Measurements from ENCODE around the gene FKBP14.

DNA sequence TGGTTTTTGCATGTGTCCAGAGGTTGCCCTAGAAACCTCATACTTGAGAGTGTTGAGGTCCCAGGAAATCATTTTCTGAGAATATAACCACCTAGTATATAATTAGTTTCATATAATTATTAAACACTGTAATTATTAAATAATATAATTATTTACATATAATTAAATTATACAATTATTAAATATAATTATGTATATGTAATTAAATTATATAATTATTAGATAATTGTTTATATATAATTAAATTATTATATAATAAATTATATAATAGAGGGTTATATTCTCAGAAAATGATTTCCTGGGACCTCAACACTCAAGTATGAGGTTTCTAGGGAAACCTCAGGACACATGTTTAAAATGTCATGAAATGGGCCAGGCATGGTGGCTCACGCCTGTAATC lies 64.5 kb downstream of the FKBP14 start:
- TF ChIP-seq CTCF (IDR thresholded peaks at IDR 0.05) (no peak), POLR2A (IDR thresholded peaks at IDR 0.05) (no peak), POLR2AphosphoS5 (IDR thresholded peaks at IDR 0.05) (no peak), EP300 (IDR thresholded peaks at IDR 0.05) (no peak)

Data from upper lobe of left lung (tissue), 4 donors.